ENCODE results near the gene RNU7-1.

The RNU7-1 gene

GRCh38 chr12:6955108-6956020 is 11.7 kb downstream of the RNU7-1 start:
- no peak for DNase-seq

GRCh38 chr12:6956021-6956727 is 12.6 kb downstream of the RNU7-1 start:
- no peak for DNase-seq

GRCh38 chr12:6957151-6957701 is 13.6 kb downstream of the RNU7-1 start:
- no peak for DNase-seq

GRCh38 chr12:6957741-6958608 is 14.4 kb downstream of the RNU7-1 start:
- DNase-seq, result no peak

- DNase-seq, result no peak
Measured at GRCh38 chr12:6958609-6959057, 15.0 kb downstream of the RNU7-1 start.

- DNase-seq, result no peak
Measured at GRCh38 chr12:6959058-6959804, 15.6 kb downstream of the RNU7-1 start.

GRCh38 chr12:6959805-6960592 is 16.4 kb downstream of the RNU7-1 start:
- DNase-seq, result no peak

- no peak for DNase-seq
Measured at GRCh38 chr12:6960593-6961277, 17.1 kb downstream of the RNU7-1 start.

- DNase-seq, result no peak
Measured at GRCh38 chr12:6961278-6961694, 17.7 kb downstream of the RNU7-1 start.

GRCh38 chr12:6961695-6962284 is 18.2 kb downstream of the RNU7-1 start:
- DNase-seq, result no peak

- no peak for DNase-seq
Measured at GRCh38 chr12:6962285-6963015, 18.8 kb downstream of the RNU7-1 start.

GRCh38 chr12:6963016-6963731 is 19.6 kb downstream of the RNU7-1 start:
- DNase-seq, result no peak

GRCh38 chr12:6963791-6964413 is 20.3 kb downstream of the RNU7-1 start:
- DNase-seq, result no peak

GRCh38 chr12:6964605-6965025 is 21.0 kb downstream of the RNU7-1 start:
- no peak for DNase-seq

- peak; percentile 35 for DNase-seq
Measured at GRCh38 chr12:6965026-6965661, 21.5 kb downstream of the RNU7-1 start.

- DNase-seq, result no peak
Measured at GRCh38 chr12:6965714-6966113, 22.1 kb downstream of the RNU7-1 start.

GRCh38 chr12:6966351-6966750 is 22.7 kb downstream of the RNU7-1 start:
- DNase-seq, result no peak
